MCF 10A (cell line): ENCODE results near the gene PTGIS. TPM values are rescaled to one million over a fixed set of nuclear protein-coding genes. Genes with fewer than 3 reads are reported as not detected.

Experiments used
- BruUV-seq: library from RNA; stranded (reverse); fragments of 400-500 nt; replicated peaks from 2 replicates; lab custom pipeline; 2021; lab: Mats Ljungman, UMichigan
- CTCF ChIA-PET: fragments of 300-600 bp; sonication (Branson Sonifier 250); formaldehyde crosslinking; extraction: SDS; loops from one replicate; lab custom pipeline; 2021; ENCODE audit warnings: antibody characterized with exemption, inconsistent platforms; lab: Yijun Ruan, JAX
- POLR2A ChIA-PET: fragments of 300-600, 350-650 bp; sonication (Branson Sonifier 250); formaldehyde crosslinking; extraction: SDS; loops from one replicate; lab custom pipeline; 2020; ENCODE audit warnings: antibody characterized with exemption, inconsistent platforms; lab: Yijun Ruan, JAX
- DNase-seq: peaks from one replicate; pipeline ENCODE4 v3.0.0-alpha.2; 2018; ENCODE audit not compliant: unreplicated experiment
- H3K27ac Mint-ChIP-seq: one replicate; pipeline ENCODE4 v1.8.0; 2022; ENCODE audit warnings: mild to moderate bottlenecking, low read depth, mixed read lengths; ENCODE audit not compliant: unreplicated experiment
- H3K27me3 Mint-ChIP-seq: one replicate; pipeline ENCODE4 v1.8.0; 2022; ENCODE audit warnings: mixed read lengths; ENCODE audit not compliant: insufficient read depth, unreplicated experiment
- H3K36me3 Mint-ChIP-seq: one replicate; pipeline ENCODE4 v1.8.0; 2022; ENCODE audit warnings: mild to moderate bottlenecking, moderate library complexity, mixed read lengths; ENCODE audit not compliant: insufficient read depth, unreplicated experiment
- H3K4me1 Mint-ChIP-seq: one replicate; pipeline ENCODE4 v1.8.0; 2022; ENCODE audit warnings: mixed read lengths; ENCODE audit not compliant: insufficient read depth, unreplicated experiment
- H3K4me3 Mint-ChIP-seq: one replicate; pipeline ENCODE4 v1.8.0; 2022; ENCODE audit warnings: mild to moderate bottlenecking, moderate library complexity, mixed read lengths; ENCODE audit not compliant: unreplicated experiment
- H3K9me3 Mint-ChIP-seq: one replicate; pipeline ENCODE4 v1.8.0; 2022; ENCODE audit warnings: mixed read lengths; ENCODE audit not compliant: unreplicated experiment
- CTCF ChIP-seq: fragments of 200-600 bp; IDR thresholded peaks from one replicate; pipeline ENCODE4 v1.8.0; 2022; ENCODE audit warnings: antibody characterized with exemption, mild to moderate bottlenecking; ENCODE audit not compliant: unreplicated experiment
- intact Hi-C: fragments of 100-400 bp; cut with micrococcal nuclease; formaldehyde crosslinking; loops from 2 replicates; pipeline ENCODE4 v1.14.1; 2022
- total RNA-seq: library from RNA; stranded (reverse); gene quantifications from 2 replicates; pipeline ENCODE4 v1.2.3, GENCODE V29; 2022

The PTGIS gene
- total RNA-seq, 1 experiment from 2014 or later: not detected

DNA sequence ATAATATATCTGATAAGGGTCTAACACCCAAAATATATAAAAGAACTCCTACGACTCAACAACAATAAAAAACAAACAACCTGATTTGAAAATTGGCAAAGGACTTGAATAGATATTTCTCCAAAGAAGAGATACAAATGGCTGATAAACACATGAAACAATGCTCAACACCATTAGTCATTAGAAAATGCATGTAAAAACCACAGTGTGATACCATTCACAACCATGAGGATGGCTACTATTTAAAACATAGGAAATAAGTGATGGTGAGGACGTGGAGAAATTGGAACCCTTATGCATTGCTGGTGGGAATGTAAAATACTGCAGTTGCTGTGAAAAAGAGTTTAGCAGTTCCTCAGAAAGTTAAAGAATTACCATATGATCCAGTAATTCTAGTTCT lies 41.4 kb downstream of the PTGIS start:
- Mint-ChIP-seq H3K4me1 (peaks cover 18% of the 10 kb centered on the region), H3K9me3 (no peaks in the 10 kb centered on the region), H3K4me3 (no peak overlapping the region), H3K27me3 (no peaks in the 10 kb centered on the region), H3K36me3 (no peaks in the 10 kb centered on the region), H3K27ac (no peak overlapping the region)
- POLR2A ChIA-PET: interaction anchor here (1.1 kb wide), 1 partner anchor 145 kb away, joined by 3 read pairs; no protein-coding TSS in a partner anchor
- DNase-seq: no peak
- TF ChIP-seq CTCF: no peak
- CTCF ChIA-PET: interaction anchor here (0.8 to 2.4 kb wide), 6 partner anchors 13 to 194 kb away, joined by 3 to 15 read pairs (median 7); no protein-coding TSS in a partner anchor
- no TSS peak for BruUV-seq
- intact Hi-C loops: no loop called here

GRCh38 chr20:49526056-49526455 lies 41.9 kb downstream of the PTGIS start:
- no peak for DNase-seq
- no peak overlapping the region for H3K4me3 Mint-ChIP-seq
- ChIA-PET POLR2A (interaction anchor here (1.0 to 1.3 kb wide), 3 partner anchors 10 to 144 kb away, joined by 3 read pairs; no protein-coding TSS in a partner anchor), CTCF (interaction anchor here (0.6 to 2.4 kb wide), 9 partner anchors 8 to 194 kb away, joined by 3 to 15 read pairs (median 6); no protein-coding TSS in a partner anchor)
- no peaks in the 10 kb centered on the region for H3K9me3 Mint-ChIP-seq
- no peak overlapping the region for H3K27ac Mint-ChIP-seq
- intact Hi-C loops: no loop called here
- no peaks in the 10 kb centered on the region for H3K36me3 Mint-ChIP-seq
- no peak for TF ChIP-seq CTCF
- peaks cover 18% of the 10 kb centered on the region for H3K4me1 Mint-ChIP-seq
- no TSS peak for BruUV-seq
- H3K27me3 Mint-ChIP-seq: no peaks in the 10 kb centered on the region

DNA sequence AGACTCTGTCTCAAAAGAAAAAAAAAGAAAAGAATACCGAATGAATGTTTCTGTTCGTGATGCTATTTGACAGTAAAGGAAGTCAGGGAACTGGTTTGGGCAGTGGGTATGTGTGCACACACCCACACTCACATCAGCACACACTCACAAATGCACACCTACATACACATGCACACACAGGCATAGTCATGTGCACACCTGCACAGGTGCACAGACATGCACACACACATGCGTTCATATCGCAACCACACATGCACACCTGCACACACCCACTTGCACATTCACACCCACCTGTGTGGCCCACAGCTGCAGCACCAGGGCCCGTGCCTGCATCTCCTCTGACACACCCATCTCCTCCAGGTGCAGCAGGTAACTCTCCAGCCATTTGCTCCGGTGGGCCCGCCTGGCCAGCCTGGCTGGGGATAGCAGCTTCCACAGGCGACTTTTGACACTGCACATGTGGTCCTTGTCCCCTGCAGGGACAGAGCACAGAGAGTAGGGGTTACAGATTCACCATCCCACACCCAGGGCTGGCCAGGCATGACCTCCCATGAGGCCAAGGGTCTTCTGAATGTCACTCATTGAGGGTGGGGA lies 44.1 kb downstream of the PTGIS start:
- no peaks in the 10 kb centered on the region for H3K9me3 Mint-ChIP-seq
- no peak overlapping the region for H3K4me3 Mint-ChIP-seq
- no peak for TF ChIP-seq CTCF
- H3K27ac Mint-ChIP-seq: no peak overlapping the region
- peaks cover 10% of the 10 kb centered on the region for H3K4me1 Mint-ChIP-seq
- no peaks in the 10 kb centered on the region for H3K36me3 Mint-ChIP-seq
- no peak for DNase-seq
- intact Hi-C loops: no loop called here
- no TSS peak for BruUV-seq
- ChIA-PET CTCF (interaction anchor here (2.1 kb wide), 1 partner anchor 17 kb away, joined by 5 read pairs; no protein-coding TSS in a partner anchor), POLR2A (no interaction called here)
- no peaks in the 10 kb centered on the region for H3K27me3 Mint-ChIP-seq

- H3K4me3 Mint-ChIP-seq: no peak overlapping the region
- CTCF ChIA-PET: interaction anchor here (0.8 to 2.4 kb wide), 10 partner anchors 10 to 201 kb away, joined by 3 to 12 read pairs (median 4); no protein-coding TSS in a partner anchor
- POLR2A ChIA-PET: interaction anchor here (1.2 kb wide), 1 partner anchor 1369 kb away, joined by 3 read pairs; no protein-coding TSS in a partner anchor
- DNase-seq: no peak
- TF ChIP-seq CTCF: no peak
- BruUV-seq: no TSS peak
- no peaks in the 10 kb centered on the region for H3K36me3 Mint-ChIP-seq
- no peaks in the 10 kb centered on the region for H3K9me3 Mint-ChIP-seq
- peaks cover 6% of the 10 kb centered on the region for H3K4me1 Mint-ChIP-seq
- no peaks in the 10 kb centered on the region for H3K27me3 Mint-ChIP-seq
- no peak overlapping the region for H3K27ac Mint-ChIP-seq
- intact Hi-C loops: no loop called here
These were observed 46.6 kb downstream of the PTGIS start for GRCh38 chr20:49521356-49521755.
